A673 (cell line): ENCODE results near the gene PELI2. TPM values are rescaled to one million over a fixed set of nuclear protein-coding genes. Genes with fewer than 3 reads are reported as not detected.

Experiments used
- BruUV-seq: library from RNA; stranded (reverse); fragments of 400-500 nt; replicated peaks from 2 replicates; lab custom pipeline; 2021; lab: Mats Ljungman, UMichigan
- CTCF ChIA-PET: fragments of 300-600 bp; sonication (Branson Sonifier 250); formaldehyde crosslinking; loops from one replicate; lab custom pipeline; 2022; ENCODE audit warnings: antibody characterized with exemption; lab: Charles Lee
- POLR2A ChIA-PET: fragments of 300-600 bp; sonication (Branson Sonifier 250); formaldehyde crosslinking; loops from one replicate; lab custom pipeline; 2022; ENCODE audit warnings: antibody characterized with exemption; ENCODE audit not compliant: low non-redundant PET; lab: Charles Lee
- DNase-seq: peaks from one replicate; pipeline ENCODE4 v3.0.0-alpha.2; 2015; ENCODE audit warnings: low spot score
- H3K27ac ChIP-seq: fragments of 200-600 bp; sonication (generic); 2 replicates; pipeline ENCODE4 v1.5.1; 2016; ENCODE audit warnings: mixed run types, low read depth, mild to moderate bottlenecking, mixed read lengths, antibody characterized with exemption, low read length; ENCODE audit not compliant: poor library complexity, severe bottlenecking
- H3K27me3 ChIP-seq: fragments of 200-600 bp; sonication (generic); replicated peaks from 2 replicates; pipeline ENCODE4 v1.6.1; 2017; ENCODE audit warnings: mixed run types, low read depth, mild to moderate bottlenecking, mixed read lengths, antibody characterized with exemption, low read length; ENCODE audit not compliant: insufficient read depth, poor library complexity
- H3K36me3 ChIP-seq: fragments of 200-600 bp; sonication (generic); 2 replicates; pipeline ENCODE4 v1.6.1; 2016; ENCODE audit warnings: mixed run types, mild to moderate bottlenecking, mixed read lengths, antibody characterized with exemption, low read length; ENCODE audit not compliant: insufficient read depth, poor library complexity, severe bottlenecking
- H3K4me1 ChIP-seq: fragments of 200-600 bp; sonication (generic); 2 replicates; pipeline ENCODE4 v1.6.1; 2017; ENCODE audit warnings: mixed run types, mild to moderate bottlenecking, mixed read lengths, antibody characterized with exemption, low read length; ENCODE audit not compliant: insufficient read depth, poor library complexity, severe bottlenecking
- H3K4me3 ChIP-seq: fragments of 200-600 bp; sonication (generic); 2 replicates; pipeline ENCODE4 v1.5.1; 2016; ENCODE audit warnings: low read depth, mixed run types, mild to moderate bottlenecking, mixed read lengths, low read length; ENCODE audit not compliant: poor library complexity, severe bottlenecking
- H3K9me3 ChIP-seq: fragments of 200-600 bp; sonication (generic); 2 replicates; pipeline ENCODE4 v1.6.1; 2016; ENCODE audit warnings: mixed run types, low read depth, mild to moderate bottlenecking, mixed read lengths, antibody characterized with exemption, low read length; ENCODE audit not compliant: poor library complexity, severe bottlenecking
- EZH2 ChIP-seq: fragments of 200-600 bp; sonication (generic); IDR thresholded peaks from 2 replicates; pipeline ENCODE4 v1.6.1; 2017; ENCODE audit warnings: borderline replicate concordance, low read depth, mild to moderate bottlenecking, mixed read lengths, antibody characterized with exemption, low read length; ENCODE audit not compliant: poor library complexity, severe bottlenecking
- intact Hi-C: fragments of 100-400 bp; cut with micrococcal nuclease; formaldehyde crosslinking; loops from one replicate; pipeline ENCODE4 v1.10.0; 2022; ENCODE audit not compliant: unreplicated experiment
- total RNA-seq: library from RNA; stranded (reverse); gene quantifications from 2 replicates; pipeline ENCODE4 v1.2.3, GENCODE V29; 2021
- TF ChIP-seq, protein P1 (sequence below): fragments of 300-800, 200-600 bp; sonication (generic); conservative IDR thresholded peaks from 2 replicates; pipeline ENCODE4 v1.5.1; 2017; ENCODE audit warnings: low read depth, mild to moderate bottlenecking, antibody characterized with exemption, low read length, moderate library complexity, mixed read lengths

The PELI2 gene
- total RNA-seq, 1 experiment from 2014 or later: 5.5 TPM

DNA sequence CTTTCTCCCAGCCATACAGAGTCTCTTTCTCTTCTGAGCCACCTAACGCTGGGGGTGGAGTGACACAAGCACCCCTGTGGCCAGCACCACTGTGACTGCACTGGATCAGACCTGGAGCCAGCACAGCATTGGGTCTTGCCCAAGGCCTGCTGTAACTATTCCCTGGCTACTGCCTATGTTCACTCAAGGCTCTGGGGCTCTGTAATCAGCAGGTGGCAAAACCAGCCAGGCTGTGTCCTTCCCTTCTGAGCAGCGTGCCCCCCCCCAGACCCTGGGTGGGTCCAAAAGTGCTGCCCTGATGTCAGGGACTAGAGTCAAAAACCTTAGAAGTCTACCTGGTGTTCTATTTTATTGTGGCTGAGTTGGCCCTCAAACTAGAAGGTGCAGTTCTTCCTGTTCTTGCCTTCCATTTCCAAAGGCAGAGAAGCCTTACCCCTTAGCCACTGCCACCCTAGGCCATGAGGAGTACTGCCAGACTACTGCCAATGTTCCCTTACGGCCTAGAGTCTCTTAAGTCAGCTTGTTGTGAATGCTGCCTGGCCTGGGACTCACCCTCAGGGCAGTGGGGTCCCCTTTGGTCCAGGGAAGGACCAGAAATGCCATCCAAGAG lies 49.9 kb downstream of the PELI2 start:
- DNase-seq: no peak
- ChIA-PET POLR2A (no interaction called here), CTCF (no interaction called here)
- no peaks in the 10 kb centered on the region for H3K4me1 ChIP-seq
- intact Hi-C loops: no loop called here
- H3K4me3 ChIP-seq: no peak overlapping the region
- no peaks in the 10 kb centered on the region for H3K27me3 ChIP-seq
- peaks cover 6% of the 10 kb centered on the region for H3K9me3 ChIP-seq
- no peaks in the 10 kb centered on the region for H3K36me3 ChIP-seq
- TF ChIP-seq EZH2: no peak
- TF ChIP-seq, protein P1, sequence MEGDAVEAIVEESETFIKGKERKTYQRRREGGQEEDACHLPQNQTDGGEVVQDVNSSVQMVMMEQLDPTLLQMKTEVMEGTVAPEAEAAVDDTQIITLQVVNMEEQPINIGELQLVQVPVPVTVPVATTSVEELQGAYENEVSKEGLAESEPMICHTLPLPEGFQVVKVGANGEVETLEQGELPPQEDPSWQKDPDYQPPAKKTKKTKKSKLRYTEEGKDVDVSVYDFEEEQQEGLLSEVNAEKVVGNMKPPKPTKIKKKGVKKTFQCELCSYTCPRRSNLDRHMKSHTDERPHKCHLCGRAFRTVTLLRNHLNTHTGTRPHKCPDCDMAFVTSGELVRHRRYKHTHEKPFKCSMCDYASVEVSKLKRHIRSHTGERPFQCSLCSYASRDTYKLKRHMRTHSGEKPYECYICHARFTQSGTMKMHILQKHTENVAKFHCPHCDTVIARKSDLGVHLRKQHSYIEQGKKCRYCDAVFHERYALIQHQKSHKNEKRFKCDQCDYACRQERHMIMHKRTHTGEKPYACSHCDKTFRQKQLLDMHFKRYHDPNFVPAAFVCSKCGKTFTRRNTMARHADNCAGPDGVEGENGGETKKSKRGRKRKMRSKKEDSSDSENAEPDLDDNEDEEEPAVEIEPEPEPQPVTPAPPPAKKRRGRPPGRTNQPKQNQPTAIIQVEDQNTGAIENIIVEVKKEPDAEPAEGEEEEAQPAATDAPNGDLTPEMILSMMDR: no peak
- no peak overlapping the region for H3K27ac ChIP-seq
- BruUV-seq: no TSS peak

DNA sequence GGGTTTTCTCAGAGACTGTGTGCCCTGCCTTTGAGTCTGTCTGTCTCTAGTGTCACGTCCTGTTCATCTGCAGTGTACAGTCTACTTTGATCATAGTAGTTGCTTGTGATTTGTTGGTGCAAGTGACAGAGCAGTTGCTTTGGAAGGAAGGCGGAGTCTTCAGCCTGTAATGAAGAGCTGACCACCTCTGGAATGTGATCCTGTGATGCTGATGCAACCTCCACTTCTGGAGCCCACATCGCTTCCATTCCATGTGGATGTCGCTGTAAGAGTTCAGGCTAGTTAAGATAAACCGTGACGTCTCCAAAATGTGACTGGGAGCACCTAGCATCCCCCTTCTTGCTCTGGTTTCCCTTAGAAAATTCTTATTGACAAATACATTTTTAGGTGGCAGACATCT lies 51.8 kb downstream of the PELI2 start:
- no TSS peak for BruUV-seq
- Histone ChIP-seq H3K4me3 (no peak overlapping the region), H3K4me1 (no peaks in the 10 kb centered on the region), H3K27ac (no peak overlapping the region), H3K36me3 (no peaks in the 10 kb centered on the region), H3K27me3 (no peaks in the 10 kb centered on the region), H3K9me3 (peaks cover 6% of the 10 kb centered on the region)
- intact Hi-C loops: no loop called here
- ChIA-PET POLR2A (no interaction called here), CTCF (no interaction called here)
- TF ChIP-seq EZH2: no peak
- TF ChIP-seq, protein P1: no peak
- no peak for DNase-seq

DNA sequence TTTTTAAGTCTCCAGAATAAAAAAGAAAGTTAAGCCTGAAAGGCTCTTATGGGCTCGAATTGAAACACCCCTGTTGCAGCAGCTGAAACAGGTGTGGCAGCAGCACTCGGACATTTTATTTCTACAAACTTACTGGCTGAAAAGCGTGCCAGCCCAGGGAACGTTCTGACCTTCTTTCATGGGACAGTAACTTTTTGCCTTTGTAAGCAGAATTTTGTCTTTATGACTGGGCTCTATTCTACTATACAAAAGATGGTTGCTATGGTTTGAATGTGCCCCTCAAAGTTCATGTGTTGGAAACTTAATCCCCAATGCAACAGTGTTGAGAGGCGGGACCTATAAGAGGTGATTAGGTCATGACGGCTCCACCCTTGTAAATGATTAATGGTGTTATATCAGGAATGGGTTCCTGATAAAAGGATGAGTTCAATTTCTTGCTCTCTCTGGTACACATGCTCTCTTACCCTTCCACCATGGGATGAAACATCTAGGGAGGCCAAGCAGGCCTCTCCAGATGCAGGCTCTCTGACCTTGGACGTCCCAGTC lies 52.7 kb downstream of the PELI2 start:
- Histone ChIP-seq H3K4me3 (no peak overlapping the region), H3K36me3 (no peaks in the 10 kb centered on the region), H3K9me3 (no peaks in the 10 kb centered on the region), H3K27me3 (no peaks in the 10 kb centered on the region), H3K4me1 (no peaks in the 10 kb centered on the region), H3K27ac (no peak overlapping the region)
- POLR2A ChIA-PET: no interaction called here
- TF ChIP-seq, protein P1: no peak
- no peak for TF ChIP-seq EZH2
- intact Hi-C loops: no loop called here
- no peak for DNase-seq
- CTCF ChIA-PET: no interaction called here
- BruUV-seq: no TSS peak
